Esophagus (tissue), 2 donors: Measurements from ENCODE around the gene LEP. TPM values are rescaled to one million over a fixed set of nuclear protein-coding genes. Genes with fewer than 3 reads are reported as not detected.

ENCODE experiments used
- H3K27ac ChIP-seq, 2 donors: one replicate each; pipeline ENCODE4 v1.5.1; 2013; ENCODE audit warnings: low read depth in 2 of 2, mild to moderate bottlenecking in 2 of 2, inconsistent platforms in 1 of 2, low read length in 1 of 2, moderate library complexity in 1 of 2
- H3K27me3 ChIP-seq, 2 donors: one replicate each; pipeline ENCODE4 v1.6.1; 2013; ENCODE audit warnings: low read length in 2 of 2, control low read depth in 1 of 2, mild to moderate bottlenecking in 1 of 2; ENCODE audit not compliant: insufficient read depth in 2 of 2, control insufficient read depth in 1 of 2
- H3K36me3 ChIP-seq, 2 donors: one replicate each; pipeline ENCODE4 v1.6.1; 2013; ENCODE audit warnings: low read length in 1 of 2; ENCODE audit not compliant: control insufficient read depth in 2 of 2, insufficient read depth in 2 of 2
- H3K4me1 ChIP-seq, 2 donors: one replicate each; pipeline ENCODE4 v1.6.1; 2013; ENCODE audit warnings: low read length in 1 of 2; ENCODE audit not compliant: control insufficient read depth in 2 of 2, insufficient read depth in 2 of 2
- H3K4me3 ChIP-seq, 2 donors: one replicate each; pipeline ENCODE4 v1.5.1; 2013; ENCODE audit warnings: low read length in 2 of 2, mild to moderate bottlenecking in 2 of 2, low read depth in 1 of 2, moderate library complexity in 1 of 2
- H3K9me3 ChIP-seq, 2 donors: one replicate each; pipeline ENCODE4 v1.6.1; 2013; ENCODE audit warnings: mild to moderate bottlenecking in 2 of 2, low read depth in 1 of 2, low read length in 1 of 2, moderate library complexity in 1 of 2; ENCODE audit not compliant: control insufficient read depth in 2 of 2, insufficient read depth in 1 of 2
- WGBS, 2 donors: extraction: QIAGEN DNeasy Blood & Tissue Kit; methylation state at CpG; one replicate each; pipeline ENCODE4 v1.1.7; 2013; 5-methylcytosine and 5-hydroxymethylcytosine counted together
- polyA plus RNA-seq, 2 donors: library from polyadenylated mRNA; stranded (reverse); fragments of 200-250 nt; gene quantifications; one replicate each; pipeline ENCODE4 v1.2.3, GENCODE V29; 2013
- donor health status: healthy with polysubstance abuse.
- donor health status: Bipolar disorder and iron deficiency.

The LEP gene
- polyA plus RNA-seq, 2 donors: 0.02 TPM

- Histone ChIP-seq H3K9me3 (no peaks in the 10 kb centered on the region), H3K36me3 (peaks cover 10 to 11% of the 10 kb centered on the region in 2 donors), H3K27ac (no peak overlapping the region), H3K4me3 (no peak overlapping the region), H3K27me3 (no peaks in the 10 kb centered on the region), H3K4me1 (peaks cover 4 to 5% of the 10 kb centered on the region in 2 donors)
- WGBS, 2 donors: 88 to 95% methylated on average over 2 of the region's 2 CpGs
Observed at GRCh38 chr7:128303133-128303532, 62.1 kb downstream of the LEP start.

GRCh38 chr7:128303643-128304042 is 62.6 kb downstream of the LEP start:
- H3K36me3 ChIP-seq: peaks cover 11 to 14% of the 10 kb centered on the region in 2 donors
- H3K4me3 ChIP-seq: no peak overlapping the region
- peaks cover 4 to 5% of the 10 kb centered on the region in 2 donors for H3K4me1 ChIP-seq
- no peaks in the 10 kb centered on the region for H3K27me3 ChIP-seq
- no peaks in the 10 kb centered on the region for H3K9me3 ChIP-seq
- no peak overlapping the region for H3K27ac ChIP-seq
- 74 to 78% methylated on average over 5 of the region's 5 CpGs for WGBS, 2 donors

- no peaks in the 10 kb centered on the region for H3K9me3 ChIP-seq
- H3K27me3 ChIP-seq: no peaks in the 10 kb centered on the region
- H3K27ac ChIP-seq: peak overlapping the region in 1 of 2 donors; percentile 28
- H3K36me3 ChIP-seq: peaks cover 11 to 14% of the 10 kb centered on the region in 2 donors
- H3K4me3 ChIP-seq: no peak overlapping the region
- H3K4me1 ChIP-seq: peaks cover under 1 to 1% of the 10 kb centered on the region in 2 donors
- 80 to 92% methylated on average over 1 of the region's 1 CpG for WGBS, 2 donors
Observed at GRCh38 chr7:128304212-128304611, 63.1 kb downstream of the LEP start.

GRCh38 chr7:128307061-128307460 is 66.0 kb downstream of the LEP start:
- no peak overlapping the region for H3K27ac ChIP-seq
- 89 to 90% methylated on average over 2 of the region's 2 CpGs for WGBS, 2 donors
- no peak overlapping the region for H3K4me3 ChIP-seq

More at GRCh38 chr7:128307061-128307460, 66.0 kb downstream of the LEP start:
- no peaks in the 10 kb centered on the region for H3K4me1 ChIP-seq
- H3K27me3 ChIP-seq: no peaks in the 10 kb centered on the region
- no peaks in the 10 kb centered on the region for H3K9me3 ChIP-seq
- H3K36me3 ChIP-seq: peaks cover 17 to 27% of the 10 kb centered on the region in 2 donors

Other genes with a start within 250 kb of the LEP start
- 1 to 10 TPM; 1.9 to 2.1 TPM for gene LRRC4, start 209.8 kb upstream of the LEP start, polyA plus RNA-seq
- 10 to 100 TPM; 16.0 to 20.1 TPM for gene RBM28, start 102.6 kb downstream of the LEP start, polyA plus RNA-seq
- under 1 TPM; 0.45 to 0.73 TPM for gene PRRT4, start 120.4 kb downstream of the LEP start, polyA plus RNA-seq
- gene IMPDH1, start 168.7 kb downstream of the LEP start, polyA plus RNA-seq: 10 to 100 TPM; 19.4 to 25.7 TPM
- 100 to 1,000 TPM in 1 of 2 donors, 10 to 100 TPM in 1; 82.5 to 333 TPM for gene HILPDA, start 214.6 kb downstream of the LEP start, polyA plus RNA-seq
- gene METTL2B, start 235.5 kb downstream of the LEP start, polyA plus RNA-seq: 10 to 100 TPM in 1 of 2 donors, 1 to 10 TPM in 1; 8.2 to 10.5 TPM